ENCODE results near the gene RRM1. TPM values are rescaled to one million over a fixed set of nuclear protein-coding genes. Genes with fewer than 3 reads are reported as not detected.

The RRM1 gene
- total RNA-seq, 1 donor from 2014 or later, result 44.0 TPM

GRCh38 chr11:4084406-4085125, 10.0 kb upstream of the RRM1 start:
- no peak for TF ChIP-seq CTCF (IDR thresholded peaks at IDR 0.05; ENCODE audit: insufficient read depth, low read length, severe bottlenecking)
- FAIRE-seq, result peak; percentile 40
- Histone ChIP-seq H3K36me3 (ENCODE audit: control insufficient read depth, insufficient read depth, low read length) (peaks cover 7% of the 10 kb centered on the region), H3K27me3 (ENCODE audit: control insufficient read depth, insufficient read depth, low read length) (no peaks in the 10 kb centered on the region), H3K4me3 (ENCODE audit: low read depth, low read length) (no peak overlapping the region)
- DNase-seq (ENCODE audit: low read depth), result no peak

DNA sequence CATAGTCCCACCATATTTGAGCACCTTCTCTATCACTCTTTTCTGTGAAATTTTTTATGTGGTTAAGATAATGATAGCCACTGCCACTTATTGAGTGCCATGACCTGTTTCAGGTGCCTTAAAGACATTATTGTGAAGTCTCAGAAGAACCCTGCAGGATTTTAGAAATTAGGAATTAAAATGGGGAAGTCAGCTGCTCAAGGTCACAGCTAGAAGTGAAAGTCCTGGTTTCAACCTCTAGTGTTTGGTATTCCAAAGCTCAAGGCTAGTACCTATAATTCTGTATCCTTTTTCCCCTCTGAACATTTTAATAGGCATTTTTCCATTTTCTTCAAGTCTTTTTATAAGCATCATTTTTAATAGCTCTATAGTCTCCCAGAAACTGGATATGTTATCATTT, 9.0 kb upstream of the RRM1 start:
- Histone ChIP-seq H3K36me3 (ENCODE audit: control insufficient read depth, insufficient read depth, low read length) (peaks cover 7% of the 10 kb centered on the region), H3K27me3 (ENCODE audit: control insufficient read depth, insufficient read depth, low read length) (no peaks in the 10 kb centered on the region), H3K4me3 (ENCODE audit: low read depth, low read length) (no peak overlapping the region)
- FAIRE-seq (no peak), DNase-seq (ENCODE audit: low read depth) (no peak)
- no peak for TF ChIP-seq CTCF (IDR thresholded peaks at IDR 0.05; ENCODE audit: insufficient read depth, low read length, severe bottlenecking)

- no peaks in the 10 kb centered on the region for H3K27me3 ChIP-seq (ENCODE audit: control insufficient read depth, insufficient read depth, low read length)
- peaks cover 7% of the 10 kb centered on the region for H3K36me3 ChIP-seq (ENCODE audit: control insufficient read depth, insufficient read depth, low read length)
- DNase-seq (ENCODE audit: low read depth), result no peak
- no peak overlapping the region for H3K4me3 ChIP-seq (ENCODE audit: low read depth, low read length)
- FAIRE-seq, result no peak
- no peak for TF ChIP-seq CTCF (IDR thresholded peaks at IDR 0.05; ENCODE audit: insufficient read depth, low read length, severe bottlenecking)
Measured at GRCh38 chr11:4086575-4087353, 7.8 kb upstream of the RRM1 start.

GRCh38 chr11:4087551-4087950, 7.0 kb upstream of the RRM1 start:
- Histone ChIP-seq H3K27me3 (ENCODE audit: control insufficient read depth, insufficient read depth, low read length) (no peaks in the 10 kb centered on the region), H3K4me3 (ENCODE audit: low read depth, low read length) (no peak overlapping the region), H3K36me3 (ENCODE audit: control insufficient read depth, insufficient read depth, low read length) (peaks cover 7% of the 10 kb centered on the region)
- FAIRE-seq (no peak), DNase-seq (ENCODE audit: low read depth) (no peak)
- TF ChIP-seq CTCF (IDR thresholded peaks at IDR 0.05; ENCODE audit: insufficient read depth, low read length, severe bottlenecking), result no peak

DNA sequence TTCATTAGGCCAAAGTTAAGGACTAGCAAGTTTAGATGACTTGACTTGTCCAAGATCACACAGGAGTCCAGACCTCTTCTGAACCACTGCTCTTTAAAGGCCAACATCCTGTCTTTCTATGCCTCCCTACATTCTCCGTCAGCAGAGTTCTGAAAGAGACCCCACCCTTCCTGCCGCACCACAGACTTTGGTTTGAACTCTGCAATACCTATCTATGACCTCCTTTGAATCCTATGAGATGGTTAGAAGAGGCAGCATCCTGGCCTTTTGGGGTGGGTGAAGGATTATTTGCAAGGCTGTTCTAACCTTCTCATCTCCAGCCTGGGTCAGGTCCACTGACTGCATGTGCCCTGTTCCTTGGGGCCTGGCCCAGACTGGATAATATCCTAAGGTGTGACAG, 4.3 kb upstream of the RRM1 start:
- H3K27me3 ChIP-seq (ENCODE audit: control insufficient read depth, insufficient read depth, low read length), result no peaks in the 10 kb centered on the region
- DNase-seq (ENCODE audit: low read depth), result no peak
- FAIRE-seq, result no peak
- peaks cover 5% of the 10 kb centered on the region for H3K36me3 ChIP-seq (ENCODE audit: control insufficient read depth, insufficient read depth, low read length)
- TF ChIP-seq CTCF (IDR thresholded peaks at IDR 0.05; ENCODE audit: insufficient read depth, low read length, severe bottlenecking), result no peak
- no peak overlapping the region for H3K4me3 ChIP-seq (ENCODE audit: low read depth, low read length)

Data from bronchial epithelial cell (primary cell).